SK-N-MC (cell line): ENCODE results near the gene TCF15.

Experiments
- EZH2 ChIP-seq: fragments of 200-600 bp; sonication (generic); IDR thresholded peaks from one replicate; pipeline ENCODE4 v1.6.1; 2017; ENCODE audit warnings: antibody characterized with exemption
- FOXP2 ChIP-seq: optimal IDR thresholded peaks from 2 replicates; pipeline ENCODE3; 2011; ENCODE audit warnings: mild to moderate bottlenecking, moderate library complexity; ENCODE audit not compliant: insufficient read depth; ENCODE audit errors: extremely low read length, control extremely low read depth
- POLR2AphosphoS5 ChIP-seq: IDR thresholded peaks from 2 replicates; pipeline ENCODE4 v1.6.1; 2012; ENCODE audit warnings: mild to moderate bottlenecking, low read depth, low read length, borderline replicate concordance

GRCh38 chr20:634148-634925 is 24.2 kb upstream of the TCF15 start:
- TF ChIP-seq POLR2AphosphoS5: no peak
- no peak for TF ChIP-seq EZH2
- TF ChIP-seq FOXP2: no peak
